Fibroblast of skin of left quadriceps (primary cell): Measurements from ENCODE around the gene SUPT6H.

Experiments used
- DNase-seq, 2 experiments: peaks; one replicate each; pipeline ENCODE4 v3.0.0-alpha.2; 2013; ENCODE audit warnings: low read depth in 2 of 2

SUPT6H gene

GRCh38 chr17:28661635-28662526 lies at the start of gene SUPT6H, which contains the start of gene SDF2:
TSS of gene SUPT6H (plus strand) at chr17:28662205. CDS start at chr17:28673402, 11,197 bp downstream.
TSS of gene SDF2 (minus strand) at chr17:28661906. CDS start at chr17:28661876, 30 bp downstream.
- DNase-seq: peak; percentile 60 to 69

GRCh38 chr17:28612531-28612930 lies 49.5 kb upstream of the SUPT6H start:
- DNase-seq: no peak

- peak in 1 of 2 experiments; percentile 4 for DNase-seq
These were observed 48.8 kb upstream of the SUPT6H start for GRCh38 chr17:28612936-28613872.

- no peak for DNase-seq
These were observed 48.0 kb upstream of the SUPT6H start, which contains the start of gene RSKR for GRCh38 chr17:28613931-28614381. TSS of gene RSKR (minus strand) at chr17:28614185. CDS start at chr17:28614161, 24 bp downstream.

- no peak for DNase-seq
These were observed 46.6 kb upstream of the SUPT6H start for GRCh38 chr17:28615260-28615940.

GRCh38 chr17:28616281-28616680 lies 45.7 kb upstream of the SUPT6H start:
- no peak for DNase-seq

- no peak for DNase-seq
These were observed 43.5 kb upstream of the SUPT6H start for GRCh38 chr17:28618464-28618863.

GRCh38 chr17:28620010-28620409 lies 42.0 kb upstream of the SUPT6H start:
- no peak for DNase-seq

- no peak for DNase-seq
These were observed 39.8 kb upstream of the SUPT6H start for GRCh38 chr17:28622186-28622585.

- DNase-seq: no peak
These were observed 38.3 kb upstream of the SUPT6H start for GRCh38 chr17:28623696-28624095.

GRCh38 chr17:28624148-28624547 lies 37.9 kb upstream of the SUPT6H start:
- DNase-seq: no peak

GRCh38 chr17:28626818-28627217 lies 35.2 kb upstream of the SUPT6H start:
- no peak for DNase-seq

GRCh38 chr17:28634206-28634865 lies 27.7 kb upstream of the SUPT6H start:
- no peak for DNase-seq

- no peak for DNase-seq
These were observed 26.5 kb upstream of the SUPT6H start for GRCh38 chr17:28635506-28635905.

GRCh38 chr17:28641579-28641978 lies 20.4 kb upstream of the SUPT6H start:
- DNase-seq: no peak

GRCh38 chr17:28643983-28644786 lies 17.8 kb upstream of the SUPT6H start:
- no peak for DNase-seq

GRCh38 chr17:28644787-28645575 lies 17.0 kb upstream of the SUPT6H start, which contains the start of gene BLTP2:
TSS of gene BLTP2 (minus strand) at chr17:28645158. CDS start at chr17:28645056, 102 bp downstream.
- DNase-seq: peak; percentile 82 to 83

- DNase-seq: no peak
These were observed 16.4 kb upstream of the SUPT6H start for GRCh38 chr17:28645576-28645939.
